Measurements from ENCODE around the gene SF3B1.

- TF ChIP-seq CTCF (IDR thresholded peaks at IDR 0.05) (no peak), POLR2AphosphoS5 (IDR thresholded peaks at IDR 0.05; ENCODE audit: insufficient read depth in 1 of 2, low read depth in 1 of 2) (no peak)
Measured at GRCh38 chr2:197377670-197378069, 57.2 kb downstream of the SF3B1 start.

Data from vagina (tissue), 2 donors.